ENCODE results near the gene ATRN.

DNA sequence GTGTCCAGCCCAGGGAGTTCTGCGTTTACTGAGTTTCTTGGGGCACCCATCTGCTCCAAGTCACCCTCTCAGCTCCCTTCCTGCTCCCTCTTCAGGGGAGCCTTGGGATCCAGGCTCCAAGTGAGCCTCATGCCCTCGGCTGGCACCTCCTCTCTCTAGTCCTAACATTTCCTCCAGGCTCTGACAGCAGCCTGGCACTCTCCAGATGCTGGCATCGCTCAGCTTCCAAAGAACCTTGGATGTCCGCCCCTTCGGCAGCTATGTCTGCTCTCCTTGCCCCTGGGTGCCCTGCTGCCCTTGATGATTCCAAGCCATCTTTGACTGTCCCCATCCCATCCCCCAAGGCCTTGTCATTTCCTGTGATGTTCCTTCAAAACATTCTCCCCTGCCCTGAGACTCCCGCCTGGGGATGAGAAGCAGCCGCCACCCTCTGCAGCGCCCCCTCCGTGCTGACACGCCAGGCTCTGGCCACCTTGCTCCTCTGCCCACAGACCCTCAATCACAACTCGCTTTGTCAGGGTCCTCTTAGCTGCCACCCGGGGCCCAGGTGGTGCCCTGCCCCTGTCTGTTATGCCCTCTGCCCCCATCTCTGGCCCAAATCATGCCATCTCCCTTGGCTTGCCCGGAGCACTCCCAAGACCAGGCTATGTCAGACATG is 199.0 kb downstream of the ATRN start:
- TF ChIP-seq, protein P1, sequence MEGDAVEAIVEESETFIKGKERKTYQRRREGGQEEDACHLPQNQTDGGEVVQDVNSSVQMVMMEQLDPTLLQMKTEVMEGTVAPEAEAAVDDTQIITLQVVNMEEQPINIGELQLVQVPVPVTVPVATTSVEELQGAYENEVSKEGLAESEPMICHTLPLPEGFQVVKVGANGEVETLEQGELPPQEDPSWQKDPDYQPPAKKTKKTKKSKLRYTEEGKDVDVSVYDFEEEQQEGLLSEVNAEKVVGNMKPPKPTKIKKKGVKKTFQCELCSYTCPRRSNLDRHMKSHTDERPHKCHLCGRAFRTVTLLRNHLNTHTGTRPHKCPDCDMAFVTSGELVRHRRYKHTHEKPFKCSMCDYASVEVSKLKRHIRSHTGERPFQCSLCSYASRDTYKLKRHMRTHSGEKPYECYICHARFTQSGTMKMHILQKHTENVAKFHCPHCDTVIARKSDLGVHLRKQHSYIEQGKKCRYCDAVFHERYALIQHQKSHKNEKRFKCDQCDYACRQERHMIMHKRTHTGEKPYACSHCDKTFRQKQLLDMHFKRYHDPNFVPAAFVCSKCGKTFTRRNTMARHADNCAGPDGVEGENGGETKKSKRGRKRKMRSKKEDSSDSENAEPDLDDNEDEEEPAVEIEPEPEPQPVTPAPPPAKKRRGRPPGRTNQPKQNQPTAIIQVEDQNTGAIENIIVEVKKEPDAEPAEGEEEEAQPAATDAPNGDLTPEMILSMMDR (IDR thresholded peaks at IDR 0.05 in 4 of 5, conservative IDR thresholded peaks at IDR 0.05 in 1 of 5), result no peak
- TF ChIP-seq POLR2A (IDR thresholded peaks at IDR 0.05), result no peak
